GM18520 (cell line): ENCODE data around the gene CYP4F22.
"Not testable (repeated sequence)": the region's sequence is repeated elsewhere in the genome, so short reads cannot be mapped to it uniquely, and the experiment has no call there.

Source experiments
- ATAC-seq: cut with Tn5 transposase; IDR thresholded peaks from one replicate; pipeline ENCODE4 v1.9.1; 2021; ENCODE audit not compliant: unreplicated experiment

Gene CYP4F22

DNA sequence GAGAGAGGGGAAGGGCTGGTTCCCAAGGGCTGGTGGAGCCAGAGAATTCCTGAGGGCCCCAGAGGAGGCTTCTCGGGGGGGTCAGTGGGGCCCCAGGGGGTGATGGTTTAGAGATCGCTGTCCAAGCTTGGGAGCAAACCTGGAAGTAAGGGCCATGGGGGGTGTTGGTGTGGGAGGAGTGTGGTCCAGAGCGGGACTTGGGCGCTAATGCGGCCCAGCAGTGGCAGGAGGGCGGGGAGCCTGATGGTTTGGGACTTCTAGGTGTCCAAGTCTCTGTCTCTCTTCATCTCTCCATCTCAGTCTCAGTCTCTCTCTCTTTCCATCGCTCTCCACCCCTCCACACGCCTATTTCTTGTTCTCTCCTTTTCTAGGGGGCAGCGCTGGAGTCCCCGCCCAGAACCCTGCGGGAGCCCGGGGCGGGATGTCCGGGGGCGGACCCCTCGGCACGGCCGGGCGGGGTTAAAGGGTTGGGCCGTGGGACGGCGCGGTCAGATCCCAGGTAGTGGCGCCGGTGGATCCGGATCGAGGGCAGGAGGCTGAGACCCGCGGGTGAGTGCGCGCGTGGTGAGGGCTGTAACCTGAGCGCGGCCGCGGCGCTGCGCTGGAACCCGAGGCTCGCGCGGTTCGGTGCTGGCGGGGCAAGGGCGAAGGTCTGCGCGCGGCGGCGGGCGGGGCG is at the start of gene CYP4F22:
TSS of gene CYP4F22 (plus strand) at position 491 of the 676 bp plus-strand sequence. CDS start 16,812 bp downstream, outside the sequence.
- no peak for ATAC-seq

- no peak for ATAC-seq
Observed at GRCh38 chr19:15461694-15462093, 46.6 kb upstream of the CYP4F22 start.

DNA sequence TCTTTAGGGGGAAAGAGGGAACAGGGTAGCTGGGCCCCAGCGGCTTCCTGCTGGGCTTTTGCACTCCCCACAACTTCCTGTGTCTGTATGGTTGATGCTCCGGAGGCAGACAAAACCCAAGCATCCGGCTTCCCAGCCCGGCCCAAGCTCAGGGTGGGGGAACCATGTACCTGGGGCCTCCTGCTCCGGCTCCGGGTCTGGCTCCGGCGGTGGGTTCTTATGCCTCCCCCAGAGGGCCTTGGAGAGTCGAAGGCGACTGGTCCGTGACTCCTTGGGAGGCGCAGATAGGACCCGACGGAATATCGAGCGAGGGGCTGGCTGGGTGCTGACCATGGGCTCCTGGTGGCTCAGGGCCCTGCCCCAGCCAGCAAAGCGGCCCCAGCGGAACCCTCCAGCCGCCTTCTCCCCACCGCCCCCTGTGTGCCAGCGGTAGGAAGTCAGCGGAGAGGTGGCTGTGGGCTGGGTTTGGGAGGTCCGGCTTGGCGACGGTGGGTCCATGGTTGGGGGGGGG is 44.4 kb upstream of the CYP4F22 start:
- no peak for ATAC-seq

- no peak for ATAC-seq
Observed at GRCh38 chr19:15464394-15465385, 43.6 kb upstream of the CYP4F22 start, which contains the start of gene RASAL3. Gene RASAL3, minus strand, starts transcription at chr19:15464544. Its CDS starts 186 bp downstream, at chr19:15464358.

GRCh38 chr19:15466851-15467733 is 41.2 kb upstream of the CYP4F22 start:
- ATAC-seq: peak; percentile 46

DNA sequence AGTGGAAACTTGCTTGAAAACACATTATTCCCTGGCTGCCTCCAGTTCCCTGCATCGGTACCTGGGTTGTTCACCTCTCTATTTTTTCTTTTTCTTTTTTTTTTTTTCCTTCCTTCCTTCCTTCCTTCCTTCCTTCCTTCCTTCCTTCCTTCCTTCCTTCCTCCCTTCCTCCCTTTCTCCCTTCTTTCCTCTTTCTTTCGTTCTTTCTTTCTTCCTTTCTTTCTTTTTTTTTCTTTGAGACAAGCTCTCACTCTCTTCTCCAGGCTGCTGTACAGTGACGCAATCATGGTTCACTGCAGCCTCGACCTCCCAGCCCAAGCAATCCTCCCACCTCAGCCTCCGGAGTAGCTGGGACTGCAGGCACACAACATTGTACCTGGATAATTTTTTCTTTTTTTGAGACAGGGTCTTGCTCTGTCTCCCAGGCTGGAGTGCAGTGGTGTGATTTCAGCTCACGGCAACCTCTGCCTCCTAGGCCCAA is 40.6 kb upstream of the CYP4F22 start:
- ATAC-seq: no peak

- ATAC-seq: no peak
Observed at GRCh38 chr19:15468675-15469512, 39.4 kb upstream of the CYP4F22 start.

DNA sequence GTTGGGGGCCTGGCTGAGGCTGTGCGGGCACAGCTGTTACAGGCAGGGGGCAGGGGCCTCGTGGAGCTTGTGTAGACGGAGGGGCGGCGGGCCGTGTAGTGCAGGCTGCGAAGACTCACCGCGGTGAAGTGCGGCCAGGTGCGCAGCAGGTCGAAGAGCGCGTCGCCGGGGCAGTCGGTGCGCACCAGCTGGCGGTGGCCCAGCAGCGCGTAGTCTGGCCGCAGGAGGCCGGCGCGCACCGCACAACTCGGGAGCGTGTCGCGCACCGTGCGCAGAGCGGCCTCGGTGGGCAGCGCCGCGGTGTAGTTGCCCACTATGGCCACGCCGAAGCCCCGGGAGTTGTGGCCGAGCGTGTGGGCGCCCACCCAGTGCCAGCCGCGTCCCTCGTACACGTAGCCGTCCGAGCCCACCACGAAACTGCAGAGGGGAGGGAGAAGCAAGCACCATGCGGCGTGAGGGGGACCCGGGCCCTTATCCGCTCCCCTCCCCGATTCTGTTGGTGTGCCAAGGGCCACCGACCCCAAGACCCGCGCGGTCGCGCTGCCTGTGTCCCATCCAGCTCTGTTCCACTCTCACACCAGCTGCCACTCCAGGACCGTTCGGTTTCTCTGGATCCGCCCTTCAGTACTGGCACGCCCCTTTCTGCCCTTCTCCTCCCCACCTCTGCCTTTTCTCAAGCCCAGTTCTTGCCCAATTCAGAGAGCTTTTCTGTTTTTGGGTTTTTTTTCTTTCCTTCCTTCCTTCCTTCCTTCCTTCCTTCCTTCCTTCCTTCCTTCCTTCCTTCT is 38.6 kb upstream of the CYP4F22 start:
- no peak for ATAC-seq

DNA sequence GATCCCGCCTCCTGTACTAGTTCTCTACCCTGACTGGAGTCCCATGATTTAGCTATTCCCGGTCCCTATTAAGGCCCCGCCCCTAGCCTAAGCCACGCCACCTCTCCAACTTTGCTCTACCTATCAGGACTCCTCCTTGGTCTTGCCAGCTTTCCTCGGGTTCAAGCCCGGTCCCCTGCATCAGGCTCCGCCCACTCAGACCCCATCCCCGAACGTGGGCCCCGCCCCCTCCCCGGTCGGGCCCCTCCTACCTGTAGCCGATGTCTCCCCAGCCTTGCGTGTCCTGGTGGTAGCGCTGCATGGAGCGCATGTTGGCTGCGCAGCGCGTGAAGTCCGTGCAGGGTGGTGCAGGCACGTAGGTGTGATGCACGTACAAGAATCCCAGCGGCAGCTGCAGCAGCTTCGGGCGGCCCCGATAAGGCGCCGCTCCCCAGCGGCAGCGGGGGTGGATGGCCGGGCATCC is 36.7 kb upstream of the CYP4F22 start:
- ATAC-seq: no peak

DNA sequence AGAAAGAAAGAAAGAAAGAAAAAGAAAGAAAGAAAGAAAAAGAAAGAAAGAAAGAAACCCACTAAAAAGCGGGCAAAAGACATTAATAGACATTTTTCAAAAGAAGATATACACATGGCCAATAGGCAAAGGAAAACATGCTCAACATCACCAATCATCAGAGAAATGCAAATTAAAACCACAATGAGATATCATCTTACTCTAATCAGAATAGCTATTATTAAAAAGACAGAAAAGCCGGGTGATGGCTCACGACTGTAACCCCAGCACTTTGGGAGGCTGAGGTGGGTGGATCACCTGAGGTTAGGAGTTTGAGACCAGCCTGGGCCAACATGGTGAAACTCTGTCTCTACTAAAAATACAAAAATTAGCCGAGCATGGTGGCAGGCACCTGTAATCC is 34.5 kb upstream of the CYP4F22 start:
- not testable (repeated sequence) for ATAC-seq

GRCh38 chr19:15475169-15475568 is 33.2 kb upstream of the CYP4F22 start:
- ATAC-seq: no peak

- no peak for ATAC-seq
Observed at GRCh38 chr19:15475611-15476010, 32.7 kb upstream of the CYP4F22 start.

- no peak for ATAC-seq
Observed at GRCh38 chr19:15476325-15476724, 32.0 kb upstream of the CYP4F22 start.

GRCh38 chr19:15479391-15480345 is 28.7 kb upstream of the CYP4F22 start, which contains the start of gene PGLYRP2:
Gene PGLYRP2, minus strand, starts transcription at chr19:15479501. Its CDS starts 130 bp downstream, at chr19:15479371.
- no peak for ATAC-seq

DNA sequence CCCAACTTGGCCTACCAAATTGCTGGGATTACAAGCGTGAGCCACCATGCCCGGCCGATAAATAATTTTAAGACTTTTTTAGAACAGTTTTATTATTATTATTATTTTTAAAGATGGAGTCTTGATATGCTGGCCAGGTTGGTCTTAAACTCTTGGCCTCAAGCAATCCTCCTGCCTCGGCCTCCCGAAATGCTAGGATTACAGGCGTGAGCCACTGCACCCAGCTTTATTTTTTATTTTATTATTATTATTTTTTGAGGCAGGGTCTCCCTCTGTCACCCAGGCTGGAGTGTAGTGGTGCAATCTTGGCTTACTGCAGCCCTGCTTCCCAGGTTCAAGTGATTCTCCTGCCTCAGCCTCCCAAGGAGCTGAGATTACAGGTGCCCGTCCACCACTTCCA is 27.3 kb upstream of the CYP4F22 start:
- not testable (repeated sequence) for ATAC-seq

DNA sequence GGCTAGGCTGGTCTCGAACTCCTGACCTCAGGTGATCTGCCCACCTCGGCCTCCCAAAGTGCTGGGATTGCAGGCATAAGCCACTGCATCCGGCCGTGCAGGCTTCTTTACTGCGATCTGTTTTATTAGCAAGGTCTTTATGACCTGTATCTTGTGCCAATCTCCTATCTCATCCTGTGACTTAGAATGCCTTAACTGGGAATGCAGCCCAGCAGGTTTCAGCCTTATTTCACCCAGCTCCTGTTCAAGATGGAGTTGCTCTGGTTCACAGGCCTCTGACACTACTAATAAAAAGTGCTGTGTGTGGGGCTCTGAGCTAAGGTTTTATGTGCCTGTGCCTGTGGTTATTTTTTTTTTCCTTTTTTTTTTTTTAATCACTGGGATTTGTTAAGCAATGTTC is 22.6 kb upstream of the CYP4F22 start:
- not testable (repeated sequence) for ATAC-seq

DNA sequence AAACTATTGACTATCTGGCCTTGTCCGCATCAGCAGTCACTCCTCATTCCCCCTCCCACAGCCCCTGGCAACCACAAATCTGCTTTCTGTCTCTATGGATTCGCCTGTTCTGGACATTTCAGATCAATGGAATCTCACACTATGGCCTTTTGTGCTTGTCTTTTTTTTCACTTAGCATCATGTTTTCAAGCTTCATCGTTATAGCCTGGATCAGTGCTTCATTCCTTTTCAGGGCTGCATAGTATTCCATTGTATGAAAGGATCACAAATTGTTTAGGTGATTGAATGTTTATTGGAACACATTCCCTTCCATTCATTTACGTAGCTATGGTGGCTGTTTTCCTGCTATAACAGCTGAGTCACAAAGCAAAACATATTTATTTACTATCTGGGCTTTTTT is 21.3 kb upstream of the CYP4F22 start:
- no peak for ATAC-seq
